Naive thymus-derived CD4-positive, alpha-beta T cell (primary cell): Measurements from ENCODE around the gene PTPRG. TPM values are rescaled to one million over a fixed set of nuclear protein-coding genes. Genes with fewer than 3 reads are reported as not detected.

Experiments used
- ATAC-seq: fragments of 150-1000 bp; cut with Tn5 transposase; 2 replicates; pipeline ENCODE4 v1.10.0; 2021; ENCODE audit warnings: mild to moderate bottlenecking, moderate library complexity
- CTCF ChIA-PET: fragments of 350-600 bp; sonication (Branson Sonifier 250); formaldehyde crosslinking; loops from one replicate; lab custom pipeline; 2021; ENCODE audit warnings: antibody characterized with exemption; lab: Charles Lee
- POLR2A ChIA-PET: fragments of 350-600 bp; sonication (Branson Sonifier 250); formaldehyde crosslinking; loops from one replicate; lab custom pipeline; 2021; ENCODE audit warnings: antibody characterized with exemption, inconsistent platforms; lab: Charles Lee
- DNase-seq, 9 donors: peaks; one replicate each; pipeline versions ENCODE4 v3.0.0 to v3.0.0-alpha.2; 2020 to 2022; ENCODE audit warnings: mixed read lengths in 1 of 9
- H3K27ac ChIP-seq: one replicate; pipeline ENCODE4 v1.7.0; 2013; ENCODE audit warnings: mild to moderate bottlenecking, low read depth, low read length, moderate library complexity
- H3K27me3 ChIP-seq, 2 donors: one replicate each; pipeline ENCODE4 v1.7.0; 2013; ENCODE audit warnings: low read length in 2 of 2, mild to moderate bottlenecking in 2 of 2, moderate library complexity in 2 of 2; ENCODE audit not compliant: control insufficient read depth in 2 of 2, insufficient read depth in 2 of 2
- H3K36me3 ChIP-seq, 3 experiments: 1 replicate in 2 of 3; 2 replicates in 1 of 3; pipeline ENCODE4 v1.7.0; 2013; ENCODE audit warnings: low read length in 3 of 3, mild to moderate bottlenecking in 3 of 3, moderate library complexity in 1 of 3; ENCODE audit not compliant: insufficient read depth in 3 of 3, control insufficient read depth in 2 of 3
- H3K4me1 ChIP-seq, 2 donors: one replicate each; pipeline ENCODE4 v1.7.0; 2013; ENCODE audit warnings: low read length in 2 of 2, mild to moderate bottlenecking in 2 of 2, moderate library complexity in 1 of 2; ENCODE audit not compliant: control insufficient read depth in 2 of 2, insufficient read depth in 2 of 2
- H3K4me3 ChIP-seq: 2 replicates; pipeline ENCODE4 v1.7.0; 2013; ENCODE audit warnings: mild to moderate bottlenecking, low read length
- H3K9me3 ChIP-seq, 3 experiments: 1 replicate in 2 of 3; 2 replicates in 1 of 3; pipeline ENCODE4 v1.7.0; 2013; ENCODE audit warnings: low read length in 3 of 3; ENCODE audit not compliant: control insufficient read depth in 2 of 3
- H3K27ac Mint-ChIP-seq, 9 donors: one replicate each; pipeline ENCODE4 v1.8.0; 2020 to 2022; ENCODE audit warnings: mixed read lengths in 9 of 9, mild to moderate bottlenecking in 8 of 9, moderate library complexity in 5 of 9, inconsistent platforms in 2 of 9
- H3K27me3 Mint-ChIP-seq, 5 donors: one replicate each; pipeline ENCODE4 v1.8.0; 2021 to 2022; ENCODE audit warnings: mixed read lengths in 5 of 5, mild to moderate bottlenecking in 1 of 5
- H3K36me3 Mint-ChIP-seq, 5 donors: one replicate each; pipeline ENCODE4 v1.8.0; 2020 to 2022; ENCODE audit warnings: mixed read lengths in 5 of 5, mild to moderate bottlenecking in 3 of 5, inconsistent platforms in 1 of 5
- H3K4me1 Mint-ChIP-seq, 7 donors: one replicate each; pipeline ENCODE4 v1.8.0; 2020 to 2022; ENCODE audit warnings: mixed read lengths in 7 of 7, mild to moderate bottlenecking in 3 of 7, inconsistent platforms in 1 of 7
- H3K4me3 Mint-ChIP-seq, 10 donors: one replicate each; pipeline ENCODE4 v1.8.0; 2020 to 2022; ENCODE audit warnings: mild to moderate bottlenecking in 10 of 10, mixed read lengths in 10 of 10, moderate library complexity in 6 of 10, inconsistent platforms in 2 of 10
- H3K9me3 Mint-ChIP-seq, 11 donors: one replicate each; pipeline ENCODE4 v1.8.0; 2020 to 2022; ENCODE audit warnings: mixed read lengths in 11 of 11, mild to moderate bottlenecking in 4 of 11, inconsistent platforms in 1 of 11, moderate library complexity in 1 of 11
- intact Hi-C, 2 donors: fragments of 100-400 bp; cut with micrococcal nuclease; formaldehyde crosslinking; loops; one replicate each; pipeline ENCODE4 v1.15.1; 2023
- polyA plus RNA-seq, 2 donors: library from polyadenylated mRNA; unstranded; fragments of 300-500 nt; fragmentation: Illumina TruSeq; gene quantifications; one replicate each; pipeline ENCODE4 v1.2.3, GENCODE V29; 2021
- total RNA-seq, 6 experiments: library from RNA in 5 of 6; stranded (reverse) in 5 of 6; gene quantifications; 1 replicate in 5 of 6; 2 replicates in 1 of 6; pipeline ENCODE4 v1.2.3 and lab custom pipeline; 2021 to 2026

Gene PTPRG
- total and polyA plus RNA-seq, 7 experiments from 2014 or later, result 0.17 to 1.7 TPM; not detected in 5

DNA sequence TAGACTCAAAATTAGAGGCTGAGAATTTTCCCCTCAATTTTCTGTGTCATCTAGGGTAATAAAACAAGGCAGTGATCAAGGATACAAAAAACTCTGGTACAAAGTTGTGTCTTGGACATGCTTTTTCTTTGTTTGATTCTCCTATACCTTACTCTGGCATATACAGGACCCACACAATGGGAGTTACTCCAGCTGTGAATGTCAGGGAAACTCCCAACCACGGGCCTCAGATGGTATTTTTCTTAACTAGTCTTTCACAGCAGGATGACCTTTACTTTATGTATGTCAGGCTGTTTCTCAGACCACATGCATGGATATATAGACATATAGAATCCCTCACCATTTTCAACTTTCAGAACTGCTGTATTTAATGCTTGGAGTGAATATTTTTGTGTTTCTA lies 770.6 kb downstream of the PTPRG start:
- no peak overlapping the region for H3K4me3 Mint-ChIP-seq
- H3K36me3 ChIP-seq, result no peaks in the 10 kb centered on the region
- intact Hi-C loops, result loop anchor here (1.0 to 2.0 kb wide), 2 partner anchors 226 to 229 kb away; no protein-coding TSS in a partner anchor
- DNase-seq, result no peak
- no peak overlapping the region for H3K4me3 ChIP-seq
- no peaks in the 10 kb centered on the region for H3K36me3 Mint-ChIP-seq
- H3K27ac ChIP-seq, result no peak overlapping the region
- no peaks in the 10 kb centered on the region for H3K9me3 Mint-ChIP-seq
- no peak overlapping the region for H3K27ac Mint-ChIP-seq
- ChIA-PET POLR2A (no interaction called here), CTCF (no interaction called here)
- no peak for ATAC-seq
- H3K4me1 ChIP-seq, result no peaks in the 10 kb centered on the region
- H3K4me1 Mint-ChIP-seq, result peaks cover 0 to 1% (median 0%) of the 10 kb centered on the region in 7 donors
- H3K27me3 ChIP-seq, result no peaks in the 10 kb centered on the region
- H3K27me3 Mint-ChIP-seq, result peaks cover 0 to 5% (median 0%) of the 10 kb centered on the region in 5 donors
- H3K9me3 ChIP-seq, result no peaks in the 10 kb centered on the region

GRCh38 chr3:62332835-62333244 lies 771.5 kb downstream of the PTPRG start:
- intact Hi-C loops, result loop anchor here (1.0 to 2.0 kb wide), 2 partner anchors 225 to 228 kb away; no protein-coding TSS in a partner anchor
- peaks cover 0 to 5% (median 0%) of the 10 kb centered on the region in 5 donors for H3K27me3 Mint-ChIP-seq
- DNase-seq, result no peak

GRCh38 chr3:62335196-62335595 lies 773.8 kb downstream of the PTPRG start:
- Mint-ChIP-seq H3K9me3 (no peaks in the 10 kb centered on the region), H3K4me1 (no peaks in the 10 kb centered on the region), H3K27ac (no peak overlapping the region), H3K36me3 (no peaks in the 10 kb centered on the region), H3K4me3 (no peak overlapping the region), H3K27me3 (peaks cover 0 to 1% (median 0%) of the 10 kb centered on the region in 5 donors)
- POLR2A ChIA-PET, result interaction anchor here (0.6 kb wide), 1 partner anchor 17 kb away, joined by 5 read pairs; no protein-coding TSS in a partner anchor
- Histone ChIP-seq H3K27ac (no peak overlapping the region), H3K4me1 (no peaks in the 10 kb centered on the region), H3K9me3 (no peaks in the 10 kb centered on the region), H3K36me3 (no peaks in the 10 kb centered on the region), H3K4me3 (no peak overlapping the region), H3K27me3 (no peaks in the 10 kb centered on the region)
- CTCF ChIA-PET, result no interaction called here
- no peak for DNase-seq
- intact Hi-C loops, result no loop called here
- ATAC-seq, result no peak

More at GRCh38 chr3:62332835-62333244, 771.5 kb downstream of the PTPRG start:
- ChIA-PET CTCF (interaction anchor here (0.9 kb wide), 1 partner anchor 145 kb away, joined by 3 read pairs; no protein-coding TSS in a partner anchor), POLR2A (no interaction called here)
- H3K9me3 Mint-ChIP-seq, result no peaks in the 10 kb centered on the region
- no peaks in the 10 kb centered on the region for H3K27me3 ChIP-seq
- H3K36me3 ChIP-seq, result no peaks in the 10 kb centered on the region
- H3K27ac ChIP-seq, result no peak overlapping the region
- H3K4me1 Mint-ChIP-seq, result peaks cover 0 to 1% (median 0%) of the 10 kb centered on the region in 7 donors
- H3K4me1 ChIP-seq, result no peaks in the 10 kb centered on the region
- no peak for ATAC-seq
- no peaks in the 10 kb centered on the region for H3K36me3 Mint-ChIP-seq
- no peak overlapping the region for H3K4me3 Mint-ChIP-seq
- no peak overlapping the region for H3K27ac Mint-ChIP-seq
- no peaks in the 10 kb centered on the region for H3K9me3 ChIP-seq
- no peak overlapping the region for H3K4me3 ChIP-seq

DNA sequence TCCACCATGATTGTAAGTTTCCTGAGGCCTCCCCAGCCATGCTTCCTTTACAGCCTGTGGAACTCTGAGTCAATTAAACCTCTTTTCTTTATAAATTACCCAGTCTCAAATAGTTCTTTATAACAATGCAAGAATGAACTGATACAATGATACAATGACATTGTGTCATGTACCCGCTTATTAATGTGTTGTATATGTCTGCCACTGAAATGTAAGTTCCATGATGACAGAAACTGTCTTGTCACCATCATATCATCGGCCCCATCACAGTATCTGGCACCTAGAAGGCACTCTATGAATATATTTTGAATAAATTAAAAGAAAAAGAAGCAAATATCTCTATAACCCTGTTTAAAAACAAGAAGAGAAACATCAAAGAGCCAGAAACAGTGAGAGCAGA lies 782.4 kb downstream of the PTPRG start:
- POLR2A ChIA-PET, result no interaction called here
- Histone ChIP-seq H3K9me3 (no peaks in the 10 kb centered on the region), H3K27ac (no peak overlapping the region), H3K36me3 (no peaks in the 10 kb centered on the region), H3K4me3 (no peak overlapping the region), H3K27me3 (no peaks in the 10 kb centered on the region), H3K4me1 (no peaks in the 10 kb centered on the region)
- no peak overlapping the region for H3K27ac Mint-ChIP-seq
- peaks cover 0 to 25% (median 5%) of the 10 kb centered on the region in 5 donors for H3K27me3 Mint-ChIP-seq
- H3K4me3 Mint-ChIP-seq, result no peak overlapping the region
- intact Hi-C loops, result no loop called here
- H3K4me1 Mint-ChIP-seq, result no peaks in the 10 kb centered on the region
- DNase-seq (no peak), ATAC-seq (no peak)
- CTCF ChIA-PET, result no interaction called here
- H3K9me3 Mint-ChIP-seq, result peaks cover 0 to 6% (median 0%) of the 10 kb centered on the region in 11 donors
- no peaks in the 10 kb centered on the region for H3K36me3 Mint-ChIP-seq
